Gastrocnemius medialis (tissue), 4 donors: ENCODE data around the gene F9. TPM values are rescaled to one million over a fixed set of nuclear protein-coding genes. Genes with fewer than 3 reads are reported as not detected.
"Not testable (repeated sequence)": the region's sequence is repeated elsewhere in the genome, so short reads cannot be mapped to it uniquely, and the experiment has no call there.

Experiments
- ATAC-seq, 2 donors: fragments of 150-250 bp; one replicate each; pipeline ENCODE4 v1.9.1; 2016
- DNase-seq, 2 donors: peaks; one replicate each; pipeline ENCODE4 v3.0.0-alpha.2; 2019
- H3K27ac ChIP-seq, 4 donors: fragments of 200-600 bp; sonication (generic); 1 replicate in 1 of 4; 2 replicates in 3 of 4; pipeline ENCODE4 v1.5.1; 2016 to 2018; ENCODE audit warnings: mild to moderate bottlenecking in 2 of 4, moderate library complexity in 1 of 4
- H3K27me3 ChIP-seq, 3 donors: fragments of 200-600 bp; sonication (generic) in 2 of 3; 1 replicate in 1 of 3; 2 replicates in 2 of 3; pipeline versions ENCODE4 v1.5.1 to v1.6.0; 2016 to 2019; ENCODE audit warnings: mild to moderate bottlenecking in 1 of 3, moderate library complexity in 1 of 3
- H3K36me3 ChIP-seq, 2 donors: fragments of 200-600 bp; sonication (generic) in 1 of 2; one replicate each; pipeline ENCODE4 v1.5.1; 2017 to 2018
- H3K4me1 ChIP-seq, 2 donors: fragments of 200-600 bp; sonication (generic) in 1 of 2; one replicate each; pipeline ENCODE4 v1.5.1; 2016 to 2017; ENCODE audit warnings: mild to moderate bottlenecking in 2 of 2
- H3K4me3 ChIP-seq, 4 donors: fragments of 200-600 bp; sonication (generic) in 3 of 4; 1 replicate in 1 of 4; 2 replicates in 3 of 4; pipeline ENCODE4 v1.5.1; 2016 to 2019; ENCODE audit warnings: mild to moderate bottlenecking in 2 of 4
- H3K9me3 ChIP-seq, 3 donors: fragments of 200-600 bp; sonication (generic) in 2 of 3; 1 replicate in 1 of 3; 2 replicates in 2 of 3; pipeline ENCODE4 v1.5.1; 2016 to 2019
- POLR2A ChIP-seq, 2 donors: fragments of 450-650 bp; IDR thresholded peaks; one replicate each; pipeline ENCODE4 v1.6.1; 2017; ENCODE audit warnings: antibody characterized with exemption in 2 of 2, mild to moderate bottlenecking in 2 of 2, moderate library complexity in 2 of 2
- in situ Hi-C, 4 donors: fragments of 200-750 bp; cut with MboI; loops; one replicate each; pipeline versions ENCODE4 v1.15.0 to v1.8.0; 2017; ENCODE audit warnings: low sequenced_read_pairs in 4 of 4
- intact Hi-C: fragments of 100-400 bp; cut with DNase I; formaldehyde crosslinking; loops from one replicate; pipeline ENCODE4 v1.15.1; 2023; ENCODE audit warnings: low total_unique reads
- total RNA-seq, 4 donors: library from RNA; depleted of rRNA; stranded (reverse); fragments of >200 nt; gene quantifications; one replicate each; pipeline versions ENCODE4 v1.1.0 to v1.2.3, GENCODE V29; 2016
- TF ChIP-seq, protein P1 (sequence below), 5 experiments: fragments of 450-650 bp in 3 of 5; fragments of 200-600 bp in 2 of 5; sonication (generic) in 2 of 5; IDR thresholded peaks in 4 of 5; conservative IDR thresholded peaks in 1 of 5; 1 replicate in 4 of 5; 2 replicates in 1 of 5; pipeline ENCODE4 v1.5.1; 2016 to 2019; ENCODE audit warnings: antibody characterized with exemption in 5 of 5, mild to moderate bottlenecking in 3 of 5, moderate library complexity in 3 of 5

F9 gene
- total RNA-seq, 4 donors from 2014 or later, result 0.46 to 0.53 TPM; not detected in 2

- in situ Hi-C loops (no loop called here), intact Hi-C loops (no loop called here)
- Histone ChIP-seq H3K9me3 (no peaks in the 10 kb centered on the region), H3K27ac (no peak overlapping the region), H3K4me1 (no peaks in the 10 kb centered on the region), H3K4me3 (no peak overlapping the region), H3K27me3 (no peaks in the 10 kb centered on the region), H3K36me3 (no peaks in the 10 kb centered on the region)
- DNase-seq (no peak), ATAC-seq (no peak)
- TF ChIP-seq POLR2A (IDR thresholded peaks at IDR 0.05), result no peak
- TF ChIP-seq, protein P1, sequence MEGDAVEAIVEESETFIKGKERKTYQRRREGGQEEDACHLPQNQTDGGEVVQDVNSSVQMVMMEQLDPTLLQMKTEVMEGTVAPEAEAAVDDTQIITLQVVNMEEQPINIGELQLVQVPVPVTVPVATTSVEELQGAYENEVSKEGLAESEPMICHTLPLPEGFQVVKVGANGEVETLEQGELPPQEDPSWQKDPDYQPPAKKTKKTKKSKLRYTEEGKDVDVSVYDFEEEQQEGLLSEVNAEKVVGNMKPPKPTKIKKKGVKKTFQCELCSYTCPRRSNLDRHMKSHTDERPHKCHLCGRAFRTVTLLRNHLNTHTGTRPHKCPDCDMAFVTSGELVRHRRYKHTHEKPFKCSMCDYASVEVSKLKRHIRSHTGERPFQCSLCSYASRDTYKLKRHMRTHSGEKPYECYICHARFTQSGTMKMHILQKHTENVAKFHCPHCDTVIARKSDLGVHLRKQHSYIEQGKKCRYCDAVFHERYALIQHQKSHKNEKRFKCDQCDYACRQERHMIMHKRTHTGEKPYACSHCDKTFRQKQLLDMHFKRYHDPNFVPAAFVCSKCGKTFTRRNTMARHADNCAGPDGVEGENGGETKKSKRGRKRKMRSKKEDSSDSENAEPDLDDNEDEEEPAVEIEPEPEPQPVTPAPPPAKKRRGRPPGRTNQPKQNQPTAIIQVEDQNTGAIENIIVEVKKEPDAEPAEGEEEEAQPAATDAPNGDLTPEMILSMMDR (IDR thresholded peaks at IDR 0.05 in 4 of 5, conservative IDR thresholded peaks at IDR 0.05 in 1 of 5), result no peak
Observed at GRCh38 chrX:139508099-139508498, 22.4 kb upstream of the F9 start.

GRCh38 chrX:139518475-139518874, 12.1 kb upstream of the F9 start:
- Histone ChIP-seq H3K9me3 (no peaks in the 10 kb centered on the region), H3K4me3 (no peak overlapping the region), H3K4me1 (no peaks in the 10 kb centered on the region), H3K27me3 (no peaks in the 10 kb centered on the region), H3K36me3 (no peaks in the 10 kb centered on the region), H3K27ac (no peak overlapping the region)
- in situ Hi-C loops (no loop called here), intact Hi-C loops (no loop called here)
- ATAC-seq, result no peak
- TF ChIP-seq POLR2A (IDR thresholded peaks at IDR 0.05), result no peak
- TF ChIP-seq, protein P1 (IDR thresholded peaks at IDR 0.05 in 4 of 5, conservative IDR thresholded peaks at IDR 0.05 in 1 of 5), result no peak
- no peak for DNase-seq

- DNase-seq, H3K27ac ChIP-seq, ATAC-seq, H3K9me3 ChIP-seq, H3K4me1 ChIP-seq, H3K36me3 ChIP-seq, H3K27me3 ChIP-seq, H3K4me3 ChIP-seq, in situ Hi-C loops, intact Hi-C loops: not testable (repeated sequence)
Observed at GRCh38 chrX:139528829-139529228, 1.7 kb upstream of the F9 start.

- DNase-seq (no peak), ATAC-seq (no peak)
- TF ChIP-seq, protein P1 (IDR thresholded peaks at IDR 0.05 in 4 of 5, conservative IDR thresholded peaks at IDR 0.05 in 1 of 5), result no peak
- TF ChIP-seq POLR2A (IDR thresholded peaks at IDR 0.05), result no peak
- no peaks in the 10 kb centered on the region for H3K27me3 ChIP-seq
- in situ Hi-C loops, result no loop called here
- no peak overlapping the region for H3K4me3 ChIP-seq
- intact Hi-C loops, result no loop called here
- no peaks in the 10 kb centered on the region for H3K4me1 ChIP-seq
- no peaks in the 10 kb centered on the region for H3K36me3 ChIP-seq
- no peak overlapping the region for H3K27ac ChIP-seq
- H3K9me3 ChIP-seq, result no peaks in the 10 kb centered on the region
Observed at GRCh38 chrX:139532834-139533233, 2.3 kb downstream of the F9 start.

- intact Hi-C loops (no loop called here), in situ Hi-C loops (no loop called here)
- TF ChIP-seq, protein P1 (IDR thresholded peaks at IDR 0.05 in 4 of 5, conservative IDR thresholded peaks at IDR 0.05 in 1 of 5), result no peak
- no peak for TF ChIP-seq POLR2A (IDR thresholded peaks at IDR 0.05)
- DNase-seq, result no peak
- H3K27ac ChIP-seq, result no peak overlapping the region
- no peak for ATAC-seq
- no peaks in the 10 kb centered on the region for H3K9me3 ChIP-seq
- H3K4me1 ChIP-seq, result no peaks in the 10 kb centered on the region
- H3K27me3 ChIP-seq, result no peaks in the 10 kb centered on the region
- H3K4me3 ChIP-seq, result no peak overlapping the region
- no peaks in the 10 kb centered on the region for H3K36me3 ChIP-seq
Observed at GRCh38 chrX:139533444-139533843, 2.9 kb downstream of the F9 start.
